GM12891 (cell line): ENCODE results near the gene CHST4.
A peak's percentile ranks its signal among the peaks of the same experiment; 100 is the strongest.

Experiments
- DNase-seq: peaks from one replicate; pipeline ENCODE4 v3.0.0; 2011; ENCODE audit warnings: low spot score; ENCODE audit not compliant: insufficient read length
- FAIRE-seq: peaks from 2 replicates; lab custom pipeline; 2011; peaks lifted over from hg19 to GRCh38; lab: Jason Lieb, UNC
- PAX5 ChIP-seq: IDR thresholded peaks from 2 replicates; pipeline ENCODE4 v1.6.1; 2011; ENCODE audit warnings: low read length, moderate library complexity, mild to moderate bottlenecking; ENCODE audit not compliant: insufficient read depth, severe bottlenecking
- POLR2A ChIP-seq: IDR thresholded peaks from 2 replicates; pipeline ENCODE4 v1.6.1; 2011; ENCODE audit warnings: low read depth, low read length, control low read depth
- POLR2AphosphoS5 ChIP-seq: IDR thresholded peaks from 2 replicates; pipeline ENCODE4 v1.6.1; 2011; ENCODE audit warnings: low read depth, low read length, control low read depth
- POU2F2 ChIP-seq: IDR thresholded peaks from 2 replicates; pipeline ENCODE4 v1.6.1; 2011; ENCODE audit warnings: low read depth, mild to moderate bottlenecking, control low read depth, low read length, moderate library complexity
- SPI1 ChIP-seq: IDR thresholded peaks from 2 replicates; pipeline ENCODE4 v1.6.1; 2011; ENCODE audit warnings: low read depth, low read length, control low read depth
- TAF1 ChIP-seq: IDR thresholded peaks from 2 replicates; pipeline ENCODE4 v1.6.1; 2011; ENCODE audit warnings: low read depth, low read length, control low read depth

CHST4 gene

DNA sequence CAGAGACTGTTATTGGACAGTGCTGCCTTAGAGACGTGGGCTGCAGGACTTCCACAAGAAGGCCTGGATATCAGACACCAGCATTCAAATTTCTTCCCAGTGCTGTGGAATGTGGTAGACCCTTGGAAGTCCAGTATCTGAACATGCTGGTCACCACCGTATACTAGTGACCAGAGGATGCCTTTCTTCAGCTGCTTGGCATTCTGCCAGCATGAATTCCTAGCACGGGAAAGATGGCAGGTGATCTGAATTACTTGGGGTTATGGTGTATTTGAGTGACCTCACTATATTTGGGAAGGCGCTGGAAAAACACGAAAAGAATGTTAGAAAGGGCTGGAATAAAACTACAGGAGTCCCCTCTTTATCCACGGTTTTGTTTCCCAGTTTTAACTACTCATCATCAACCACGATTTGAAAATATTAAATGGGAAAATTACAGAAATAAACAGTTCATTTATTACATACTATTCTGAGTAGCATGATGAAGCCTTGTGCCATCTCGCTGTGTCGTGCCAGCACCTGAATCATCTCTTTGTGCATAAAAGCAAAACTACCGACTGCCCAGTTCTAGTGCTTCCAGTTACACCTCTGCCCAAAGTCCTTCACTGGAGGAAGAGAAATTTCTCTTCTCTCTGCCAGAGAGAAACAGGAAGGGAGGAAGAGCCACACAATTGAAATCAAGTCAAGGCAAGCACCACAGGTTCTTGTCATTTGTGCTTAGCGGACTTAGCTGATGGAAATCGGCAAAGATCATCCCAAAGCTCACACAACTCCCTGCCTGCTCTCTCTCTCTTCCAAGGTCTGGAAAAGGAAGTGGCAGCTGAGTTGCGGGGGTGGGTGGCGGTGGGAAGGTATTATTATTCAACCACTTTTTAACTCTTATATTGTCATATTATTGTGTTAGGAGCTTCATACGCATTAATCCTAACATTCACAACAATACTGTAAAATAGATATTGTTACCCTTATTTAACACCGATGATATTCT is 1.4 kb upstream of the CHST4 start:
- DNase-seq (no peak), FAIRE-seq (no peak)
- no peak for TF ChIP-seq TAF1
- TF ChIP-seq POLR2AphosphoS5 = no peak
- TF ChIP-seq POU2F2 = no peak
- no peak for TF ChIP-seq SPI1
- no peak for TF ChIP-seq POLR2A
- TF ChIP-seq PAX5 = no peak

DNA sequence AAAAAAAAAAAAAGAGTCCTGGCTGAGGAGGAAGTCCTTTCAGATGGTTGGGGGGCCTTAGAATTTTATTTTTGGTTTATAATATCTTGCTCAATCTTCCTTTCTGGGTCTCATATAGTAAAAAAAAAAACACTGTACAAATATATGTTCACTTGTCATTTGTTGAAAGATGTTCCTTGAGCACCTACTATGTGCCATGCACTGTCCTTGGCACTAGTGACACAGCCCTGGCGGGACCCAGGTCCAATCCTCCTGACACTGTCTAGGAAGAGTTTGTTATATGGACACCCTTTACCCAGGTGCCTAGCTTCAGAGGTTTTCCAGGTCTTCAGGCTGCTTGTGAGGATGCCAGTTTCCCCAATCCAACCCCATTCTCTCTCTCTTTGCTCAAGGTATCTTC is 2.0 kb downstream of the CHST4 start:
- DNase-seq (no peak), FAIRE-seq (no peak)
- no peak for TF ChIP-seq POLR2AphosphoS5

DNA sequence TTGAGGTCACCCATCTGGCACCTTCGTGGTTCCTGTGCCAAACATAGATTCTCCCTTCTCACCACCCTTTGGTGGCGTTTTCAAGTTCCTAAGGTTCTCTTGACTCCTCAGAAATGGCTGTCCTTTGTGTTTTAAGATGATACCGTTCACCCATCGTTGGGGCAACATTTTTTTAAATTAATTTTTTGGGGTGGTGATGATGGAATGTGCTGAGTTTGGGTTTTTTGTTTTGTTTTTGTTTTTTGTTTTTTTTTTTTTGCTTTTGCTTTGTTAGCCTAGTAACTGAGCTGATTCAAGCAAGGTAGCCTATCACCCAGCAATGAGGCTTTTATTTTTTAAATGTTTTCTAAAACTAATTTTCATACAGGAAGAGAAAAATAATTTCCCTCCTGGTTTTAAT is 2.6 kb downstream of the CHST4 start:
- FAIRE-seq (no peak), DNase-seq (no peak)
- TF ChIP-seq POLR2AphosphoS5 (no peak), POLR2A (no peak), TAF1 (no peak), POU2F2 (no peak), PAX5 (no peak), SPI1 (no peak)

DNA sequence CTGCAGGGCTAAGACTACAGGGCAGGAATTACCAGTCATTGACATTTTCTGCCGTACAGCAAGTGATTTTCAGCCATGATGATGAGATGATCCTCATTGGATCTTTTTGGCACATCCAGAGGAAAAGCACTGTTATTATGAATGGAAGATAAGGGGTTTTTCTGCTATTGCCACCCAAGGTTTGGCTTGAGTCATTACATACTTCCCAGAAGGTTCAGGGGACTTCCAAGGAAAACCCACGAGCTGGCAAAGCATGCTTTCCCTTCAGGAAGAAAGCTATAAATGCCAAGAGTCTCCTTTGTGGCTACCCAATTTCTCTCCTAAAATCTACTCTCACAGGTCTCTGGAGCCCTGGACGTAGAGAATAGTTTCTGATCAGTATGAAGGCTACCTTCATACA is 6.1 kb downstream of the CHST4 start:
- no peak for TF ChIP-seq TAF1
- TF ChIP-seq POLR2AphosphoS5 = no peak
- no peak for TF ChIP-seq POU2F2
- no peak for TF ChIP-seq SPI1
- no peak for TF ChIP-seq PAX5
- TF ChIP-seq POLR2A = no peak
- no peak for DNase-seq
- no peak for FAIRE-seq

DNA sequence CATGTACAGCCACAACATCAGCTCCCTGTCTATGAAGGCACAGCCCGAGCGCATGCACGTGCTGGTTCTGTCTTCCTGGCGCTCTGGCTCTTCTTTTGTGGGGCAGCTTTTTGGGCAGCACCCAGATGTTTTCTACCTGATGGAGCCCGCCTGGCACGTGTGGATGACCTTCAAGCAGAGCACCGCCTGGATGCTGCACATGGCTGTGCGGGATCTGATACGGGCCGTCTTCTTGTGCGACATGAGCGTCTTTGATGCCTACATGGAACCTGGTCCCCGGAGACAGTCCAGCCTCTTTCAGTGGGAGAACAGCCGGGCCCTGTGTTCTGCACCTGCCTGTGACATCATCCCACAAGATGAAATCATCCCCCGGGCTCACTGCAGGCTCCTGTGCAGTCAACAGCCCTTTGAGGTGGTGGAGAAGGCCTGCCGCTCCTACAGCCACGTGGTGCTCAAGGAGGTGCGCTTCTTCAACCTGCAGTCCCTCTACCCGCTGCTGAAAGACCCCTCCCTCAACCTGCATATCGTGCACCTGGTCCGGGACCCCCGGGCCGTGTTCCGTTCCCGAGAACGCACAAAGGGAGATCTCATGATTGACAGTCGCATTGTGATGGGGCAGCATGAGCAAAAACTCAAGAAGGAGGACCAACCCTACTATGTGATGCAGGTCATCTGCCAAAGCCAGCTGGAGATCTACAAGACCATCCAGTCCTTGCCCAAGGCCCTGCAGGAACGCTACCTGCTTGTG is 10.7 kb downstream of the CHST4 start:
- DNase-seq (no peak), FAIRE-seq (no peak)
- TF ChIP-seq SPI1 = no peak
- no peak for TF ChIP-seq POU2F2
- TF ChIP-seq POLR2AphosphoS5 = no peak
- TF ChIP-seq POLR2A = no peak
- TF ChIP-seq TAF1 = no peak

DNA sequence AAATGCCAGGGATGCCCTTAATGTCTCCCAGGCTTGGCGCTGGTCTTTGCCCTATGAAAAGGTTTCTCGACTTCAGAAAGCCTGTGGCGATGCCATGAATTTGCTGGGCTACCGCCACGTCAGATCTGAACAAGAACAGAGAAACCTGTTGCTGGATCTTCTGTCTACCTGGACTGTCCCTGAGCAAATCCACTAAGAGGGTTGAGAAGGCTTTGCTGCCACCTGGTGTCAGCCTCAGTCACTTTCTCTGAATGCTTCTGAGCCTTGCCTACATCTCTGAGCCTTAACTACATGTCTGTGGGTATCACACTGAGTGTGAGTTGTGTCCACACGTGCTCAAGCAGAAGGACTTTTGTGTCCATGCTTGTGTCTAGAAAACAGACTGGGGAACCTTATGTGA is 11.4 kb downstream of the CHST4 start:
- peak; percentile 91 for FAIRE-seq
- TF ChIP-seq POU2F2 (no peak), PAX5 (no peak), POLR2A (no peak), POLR2AphosphoS5 (no peak), SPI1 (no peak), TAF1 (no peak)
- DNase-seq = peak; percentile 44

DNA sequence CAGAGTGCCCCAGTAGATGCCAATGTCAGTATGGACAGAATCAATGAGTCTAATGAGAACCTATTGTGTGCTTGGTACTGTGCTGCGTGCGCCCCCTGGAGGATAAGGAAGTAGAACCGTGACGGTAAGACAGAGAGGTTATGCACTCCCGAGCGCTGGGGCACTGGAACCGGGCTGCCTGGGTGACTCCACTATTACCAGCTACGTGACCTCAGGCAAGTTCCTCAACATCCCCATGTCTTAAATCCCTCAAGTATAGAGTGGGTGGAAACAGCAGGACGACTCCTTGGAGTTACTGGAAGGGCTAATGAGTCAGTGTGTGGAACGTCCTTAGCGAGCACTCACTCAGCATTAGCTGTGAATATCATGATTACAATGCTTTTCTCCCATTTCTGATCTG is 16.2 kb downstream of the CHST4 start:
- peak; percentile 78 for FAIRE-seq
- TF ChIP-seq POLR2AphosphoS5 = no peak
- no peak for TF ChIP-seq SPI1
- DNase-seq = peak; percentile 30

DNA sequence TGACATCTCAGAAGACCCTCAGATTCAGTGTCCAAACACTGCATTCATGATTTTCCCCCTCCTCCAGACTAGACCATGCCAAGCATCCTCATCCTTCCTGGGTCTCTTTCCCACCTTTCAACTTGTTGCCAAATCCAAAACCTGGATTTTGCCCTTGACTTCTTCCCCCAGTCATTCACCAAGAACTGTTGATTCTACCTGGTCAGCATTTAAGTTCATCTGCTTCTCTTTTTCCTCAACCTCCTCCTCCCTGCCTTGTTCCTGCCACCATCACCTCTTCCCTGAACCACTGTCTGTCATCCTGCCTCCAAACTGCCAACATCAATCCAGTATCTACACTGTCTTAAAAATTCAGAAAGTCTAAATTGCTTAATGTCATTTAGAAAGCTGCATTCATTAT is 20.9 kb downstream of the CHST4 start:
- DNase-seq (no peak), FAIRE-seq (no peak)
- no peak for TF ChIP-seq POLR2A
- no peak for TF ChIP-seq TAF1
- TF ChIP-seq PAX5 = no peak
- TF ChIP-seq POU2F2 = no peak
- TF ChIP-seq POLR2AphosphoS5 = no peak
- no peak for TF ChIP-seq SPI1

DNA sequence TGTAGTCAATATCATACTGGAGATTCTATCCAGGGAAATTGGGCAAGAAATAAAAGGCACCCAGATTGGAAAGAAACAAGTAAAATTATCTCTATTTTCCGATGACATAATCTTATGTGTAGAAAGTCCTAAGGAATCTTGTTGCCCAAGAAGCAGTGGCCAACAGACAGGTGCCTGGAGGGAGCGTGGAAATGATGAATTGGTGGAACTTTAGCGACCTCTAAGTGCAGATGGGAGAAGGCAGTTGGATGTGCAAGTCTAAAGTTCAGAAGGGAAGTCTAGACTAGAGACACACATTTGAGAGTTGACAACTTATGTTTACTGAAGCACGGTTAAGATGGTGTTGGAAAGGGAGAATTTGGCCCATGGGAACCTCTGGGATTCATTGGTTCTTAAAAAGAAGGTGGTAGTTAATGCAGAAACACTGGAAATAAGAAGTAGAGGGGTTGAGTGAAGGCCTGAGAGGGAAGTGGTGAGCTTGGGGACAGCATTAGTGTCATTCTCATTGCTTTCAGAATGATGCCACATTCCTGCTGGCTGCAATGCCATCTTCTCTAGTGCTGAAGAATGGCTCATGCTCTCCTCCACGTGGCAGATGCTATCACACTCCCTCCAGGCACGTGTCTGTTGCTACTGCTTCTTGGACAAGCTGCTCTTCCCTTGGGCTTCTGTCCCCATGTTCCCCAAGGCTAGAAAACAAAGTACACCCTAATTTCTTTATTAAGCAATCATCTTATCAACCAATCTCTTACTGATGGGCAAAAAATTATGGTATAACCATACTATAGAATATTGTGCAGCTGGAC is 26.7 kb downstream of the CHST4 start:
- no peak for TF ChIP-seq POU2F2
- no peak for TF ChIP-seq TAF1
- no peak for TF ChIP-seq SPI1
- TF ChIP-seq POLR2AphosphoS5 = no peak
- TF ChIP-seq POLR2A = no peak
- TF ChIP-seq PAX5 = no peak
- DNase-seq = no peak
- no peak for FAIRE-seq
